NB4 (cell line): ENCODE measurements around the gene GAL.

Experiments
- DNase-seq: peaks from one replicate; pipeline ENCODE4 v3.0.0; 2010; ENCODE audit warnings: low read depth
- H3K4me3 ChIP-seq: one replicate; pipeline ENCODE4 v1.5.1; 2011; ENCODE audit warnings: mild to moderate bottlenecking, low read depth, low read length, moderate library complexity
- CTCF ChIP-seq: IDR thresholded peaks from one replicate; pipeline ENCODE4 v1.5.1; 2012; ENCODE audit warnings: low read depth, low read length
- MYC ChIP-seq: IDR thresholded peaks from 2 replicates; pipeline ENCODE4 v1.6.1; 2011; ENCODE audit warnings: low read depth, low read length
- POLR2A ChIP-seq: IDR thresholded peaks from 2 replicates; pipeline ENCODE4 v1.6.1; 2011; ENCODE audit warnings: mild to moderate bottlenecking; ENCODE audit not compliant: insufficient read length; ENCODE audit errors: extremely low read depth
- TF ChIP-seq, protein P1 (sequence below): IDR thresholded peaks from 2 replicates; pipeline ENCODE4 v1.6.1; 2011; ENCODE audit warnings: low read depth, low read length

Gene GAL

GRCh38 chr11:68735646-68736045, 51.3 kb downstream of the GAL start:
- H3K4me3 ChIP-seq, result no peak overlapping the region
- peak; percentile 75 for DNase-seq
- TF ChIP-seq POLR2A (no peak), MYC (no peak), CTCF (no peak)
- TF ChIP-seq, protein P1, sequence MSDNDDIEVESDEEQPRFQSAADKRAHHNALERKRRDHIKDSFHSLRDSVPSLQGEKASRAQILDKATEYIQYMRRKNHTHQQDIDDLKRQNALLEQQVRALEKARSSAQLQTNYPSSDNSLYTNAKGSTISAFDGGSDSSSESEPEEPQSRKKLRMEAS, result no peak; the same call in 1 of the 2 replicates
